HG03457 (cell line): ENCODE measurements around the gene WFDC10A.
"Not testable (repeated sequence)": the region's sequence is repeated elsewhere in the genome, so short reads cannot be mapped to it uniquely, and the experiment has no call there.

Source experiments
- ATAC-seq: cut with Tn5 transposase; IDR thresholded peaks from one replicate; pipeline ENCODE4 v1.9.1; 2021; ENCODE audit warnings: moderate number of reproducible peaks; ENCODE audit not compliant: unreplicated experiment

Gene WFDC10A

DNA sequence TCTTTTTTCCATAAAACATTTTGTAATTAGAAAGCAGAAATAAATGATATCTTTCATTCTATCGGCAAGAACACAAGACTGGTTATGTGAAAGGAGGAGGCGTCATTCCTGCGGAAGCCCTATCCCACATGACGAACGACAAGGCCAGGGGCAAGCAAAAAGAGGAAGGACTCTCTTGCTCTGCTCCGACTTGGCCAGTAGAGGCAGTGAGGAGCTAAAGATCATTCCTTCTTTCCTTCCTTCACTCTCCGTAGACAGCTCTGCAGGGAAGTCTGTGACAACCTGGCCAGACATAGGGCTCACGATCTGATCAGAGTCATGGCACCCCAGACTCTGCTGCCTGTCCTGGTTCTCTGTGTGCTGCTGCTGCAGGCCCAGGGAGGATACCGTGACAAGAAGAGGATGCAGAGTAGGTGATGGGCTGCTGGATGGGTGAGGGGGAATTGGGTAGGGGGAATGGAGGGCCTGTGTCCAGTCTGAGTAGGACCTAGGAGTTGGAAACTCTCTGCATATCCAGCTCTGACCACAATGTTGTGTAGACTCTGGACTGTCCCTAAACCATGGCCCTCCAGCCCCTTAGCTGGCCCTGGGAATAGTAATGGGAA is at the start of gene WFDC10A:
TSS of gene WFDC10A (plus strand) at position 244 of the 605 bp plus-strand sequence. CDS start at position 319, 75 bp downstream.
- ATAC-seq = no peak

DNA sequence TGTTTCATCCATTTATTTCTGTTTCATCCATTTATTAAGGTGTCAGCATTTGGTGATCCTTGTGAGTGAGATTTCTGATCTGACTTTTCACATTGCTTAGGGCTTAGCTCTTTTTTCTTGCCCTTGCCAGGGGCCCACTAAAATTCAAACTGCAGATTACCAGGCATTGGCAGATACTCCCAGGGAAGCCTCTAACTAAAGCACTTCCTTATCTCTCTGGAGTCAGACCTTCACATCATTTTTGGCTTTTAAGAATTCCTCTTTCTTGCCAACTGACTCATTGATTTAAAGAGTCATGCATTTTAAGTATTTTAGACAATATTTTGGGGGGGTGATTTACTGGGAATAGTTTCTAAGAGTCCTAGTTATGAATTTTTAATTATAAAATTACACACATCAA is 47.8 kb upstream of the WFDC10A start:
- no peak for ATAC-seq

DNA sequence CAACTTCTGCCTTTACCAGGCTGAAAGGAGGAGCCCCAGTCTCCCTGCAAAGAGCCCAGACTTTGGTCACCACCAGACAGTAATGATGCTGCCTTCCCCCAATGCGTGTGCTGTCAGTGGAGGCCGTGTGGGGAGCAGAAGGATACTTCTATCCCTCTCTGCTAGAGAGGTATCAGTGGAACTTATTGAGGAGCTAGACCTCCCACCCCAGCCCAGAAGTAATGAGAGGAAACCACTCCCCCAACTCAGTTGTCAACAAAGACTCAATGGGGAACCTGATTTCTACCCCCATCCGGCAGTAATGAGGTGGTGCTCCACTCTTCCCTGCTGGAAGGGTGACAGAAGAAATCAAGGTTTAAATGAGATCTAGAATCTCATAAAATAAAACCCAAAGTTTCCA is 46.0 kb upstream of the WFDC10A start:
- no peak for ATAC-seq

DNA sequence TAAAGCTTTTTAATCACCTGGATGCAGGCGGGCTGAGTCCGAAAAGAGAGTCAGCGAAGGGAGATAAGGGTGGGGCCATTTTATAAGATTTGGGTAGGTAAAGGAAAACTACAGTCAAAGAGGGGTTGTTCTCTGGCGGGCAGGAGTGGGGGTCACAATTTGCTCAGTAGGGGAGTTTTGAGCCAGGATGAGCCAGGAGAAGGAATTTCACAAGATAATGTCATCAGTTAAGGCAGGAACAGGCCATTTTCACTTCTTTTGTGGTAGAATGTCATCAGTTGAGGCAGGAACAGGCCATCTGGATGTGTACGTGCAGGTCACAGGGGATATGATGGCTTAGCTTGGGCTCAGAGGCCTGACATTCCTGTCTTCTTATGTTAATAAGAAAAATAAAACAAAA is 45.2 kb upstream of the WFDC10A start:
- not testable (repeated sequence) for ATAC-seq

DNA sequence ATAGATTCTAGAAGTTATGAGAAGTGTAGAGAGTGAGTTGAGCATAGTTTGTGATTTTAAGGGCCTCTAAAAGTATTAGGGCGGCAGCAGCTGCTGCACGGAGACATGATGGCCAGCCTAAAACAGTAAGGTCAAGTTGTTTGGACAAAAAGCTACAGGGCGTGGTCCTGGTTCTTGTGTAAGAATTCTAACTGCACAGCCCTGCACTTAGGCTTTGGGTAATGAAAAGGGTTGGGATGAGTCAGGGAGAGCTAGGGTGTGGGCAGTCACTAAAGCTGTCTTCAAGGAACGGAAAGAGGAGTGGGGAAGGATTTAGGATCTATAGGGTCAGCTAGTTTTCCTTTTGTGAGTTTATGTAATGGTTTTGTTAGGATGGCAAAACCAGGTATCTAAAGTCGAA is 43.6 kb upstream of the WFDC10A start:
- not testable (repeated sequence) for ATAC-seq

DNA sequence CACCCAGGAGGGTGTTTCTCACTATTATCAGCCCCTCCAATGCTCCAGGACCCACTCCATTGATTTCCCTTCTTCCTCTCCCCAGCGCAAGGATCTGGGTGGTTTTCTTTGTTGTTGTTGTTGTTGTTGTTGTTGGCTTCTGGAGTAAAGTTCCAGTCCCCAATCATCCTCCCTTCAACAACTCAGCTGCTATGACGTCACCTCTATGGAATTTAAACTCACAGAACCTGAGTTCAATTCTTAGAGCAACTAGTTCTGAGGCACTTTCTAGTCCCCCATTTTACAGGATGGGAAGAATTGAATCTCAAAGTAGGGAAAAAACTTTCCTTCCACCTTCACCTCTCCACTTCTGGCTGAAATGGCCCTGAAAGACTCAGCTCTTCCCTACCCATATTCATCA is 40.7 kb upstream of the WFDC10A start:
- ATAC-seq = no peak

DNA sequence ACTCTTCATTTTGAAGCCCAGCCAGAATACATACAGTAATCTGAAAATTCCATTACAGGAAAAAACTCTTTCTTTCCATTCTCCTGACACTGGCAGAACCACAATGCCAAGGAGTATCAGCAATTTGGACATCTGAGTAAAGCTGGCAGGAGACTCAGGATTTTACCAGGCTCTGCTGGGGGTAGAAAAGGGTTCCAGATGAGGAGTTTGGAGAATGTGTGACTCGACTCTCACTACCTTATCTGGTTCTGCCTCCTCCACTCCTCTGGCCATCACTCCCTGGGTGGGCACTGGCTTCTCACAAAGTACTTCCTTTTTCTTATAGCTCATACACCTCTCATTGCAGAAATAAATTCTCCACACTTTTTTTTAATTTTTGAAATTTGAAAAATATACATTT is 39.8 kb upstream of the WFDC10A start:
- ATAC-seq = no peak

DNA sequence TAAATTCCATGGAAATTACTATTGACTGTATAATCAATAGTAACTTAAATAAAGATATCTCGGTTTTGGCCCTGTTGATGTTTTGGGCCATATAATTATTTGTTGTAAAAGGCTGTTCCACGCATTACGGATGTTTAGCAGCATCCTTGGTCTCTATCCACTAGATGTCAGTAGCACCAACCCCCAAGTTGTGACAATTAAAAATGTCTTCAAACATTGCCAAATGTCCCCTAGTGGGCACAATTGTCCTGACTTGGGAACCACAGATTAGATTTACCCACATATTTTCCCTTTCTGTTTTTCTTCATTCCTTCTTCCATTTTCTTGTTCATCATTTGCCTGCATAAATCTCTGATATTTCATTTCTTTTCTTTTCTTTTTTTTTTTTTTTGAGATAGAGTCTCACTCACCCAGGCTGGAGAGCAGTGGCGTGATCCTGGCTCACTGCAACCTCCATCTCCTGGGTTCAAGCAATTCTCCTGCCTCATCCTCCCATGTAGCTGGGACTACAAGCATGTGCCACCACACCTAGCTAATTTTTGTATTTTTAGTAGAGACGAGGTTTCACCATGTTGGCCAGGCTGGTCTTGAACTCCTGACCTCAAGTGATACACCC is 36.9 kb upstream of the WFDC10A start:
- ATAC-seq = no peak

DNA sequence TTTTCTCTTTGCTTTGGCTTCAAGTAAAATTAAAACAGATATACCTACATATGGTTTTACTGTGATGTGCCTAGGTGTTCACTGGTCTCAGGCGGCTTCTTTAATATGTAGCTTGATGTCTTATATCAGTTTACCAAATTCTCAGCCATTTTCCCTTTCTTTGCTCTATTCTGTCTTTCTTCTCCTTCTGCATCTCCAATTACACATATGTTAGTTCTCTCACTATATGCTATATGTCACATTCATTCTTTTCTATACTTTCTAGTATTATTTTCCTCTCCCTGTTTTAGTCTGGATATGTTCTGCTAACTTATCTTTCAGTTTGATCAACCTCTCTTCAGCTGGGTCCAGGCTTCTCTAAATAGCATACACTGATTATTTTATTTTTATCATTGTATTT is 36.0 kb upstream of the WFDC10A start:
- ATAC-seq = no peak

DNA sequence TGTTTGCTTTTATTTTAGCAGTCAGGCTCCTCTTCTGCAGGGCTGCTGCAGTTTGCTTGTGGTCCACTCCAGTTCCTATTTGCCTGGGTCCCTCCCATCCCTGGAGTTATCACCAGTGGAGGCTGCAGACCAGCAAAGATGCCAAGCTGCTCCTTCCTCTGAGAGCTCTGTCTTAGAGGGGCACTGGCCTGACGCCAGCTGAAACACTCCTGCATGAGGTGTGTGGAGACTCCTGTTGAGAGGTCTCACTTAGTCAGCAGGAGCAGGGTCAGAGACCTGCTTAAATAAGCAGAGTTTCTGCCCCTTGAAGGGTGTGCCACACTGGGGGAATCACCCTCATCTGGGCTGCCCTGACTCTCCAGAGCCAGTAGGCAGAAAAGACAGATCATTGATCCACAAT is 34.3 kb upstream of the WFDC10A start:
- ATAC-seq = no peak

DNA sequence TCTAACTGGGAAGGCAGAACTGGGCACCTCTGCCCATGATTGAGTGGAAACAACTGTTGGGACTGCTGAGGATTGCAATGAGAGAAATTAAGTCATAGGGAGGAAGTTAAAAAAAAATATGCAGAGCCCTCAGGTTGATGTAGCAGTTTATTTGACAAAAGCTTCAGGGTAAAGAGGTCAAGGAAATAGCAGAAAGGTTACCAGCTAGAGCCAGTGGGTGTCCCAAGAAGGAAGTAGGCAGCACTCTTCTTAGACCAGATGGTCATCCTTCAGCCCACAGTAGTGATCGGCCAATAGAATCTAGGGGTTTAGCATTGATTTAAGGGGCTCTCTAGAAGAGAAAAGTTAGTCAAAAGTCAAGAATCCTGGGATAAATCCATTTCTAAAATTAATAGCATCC is 21.7 kb upstream of the WFDC10A start:
- ATAC-seq = no peak

DNA sequence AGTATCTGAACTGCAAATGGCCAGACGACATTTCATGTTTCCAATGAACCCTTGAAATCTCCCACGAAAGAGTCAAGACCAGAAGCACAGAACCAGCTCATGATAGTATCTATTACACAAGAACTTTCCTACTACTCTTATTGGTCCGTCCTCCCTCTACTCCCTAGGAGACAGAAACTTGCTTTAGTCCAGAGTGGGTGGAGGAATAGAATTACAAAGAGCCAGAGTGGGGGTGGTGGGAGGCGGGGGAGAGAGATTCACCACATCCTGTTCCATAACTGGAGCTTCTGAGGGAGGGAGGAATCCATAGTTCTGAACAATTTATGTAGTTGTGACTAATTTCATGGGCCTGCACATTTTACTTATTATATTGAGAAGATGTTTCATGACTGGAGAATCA is 18.5 kb upstream of the WFDC10A start:
- no peak for ATAC-seq

DNA sequence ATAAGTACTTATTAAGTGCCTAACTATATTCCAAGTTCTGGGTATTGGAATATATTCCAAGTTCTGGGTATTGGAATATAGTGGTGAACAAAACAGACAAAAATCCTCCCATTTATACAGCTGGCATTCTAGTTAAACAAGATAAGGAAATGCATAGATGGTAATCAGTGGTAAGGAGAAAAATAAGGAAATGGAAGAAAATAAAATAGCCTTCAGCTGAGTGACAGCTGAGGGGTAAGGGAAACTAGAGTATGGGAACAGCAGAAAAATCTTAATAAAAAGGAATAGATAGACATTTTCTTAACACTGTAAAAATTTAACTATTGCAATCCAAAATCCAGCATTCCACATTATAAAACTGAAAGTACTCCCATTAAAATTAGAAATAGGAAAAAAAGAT is 17.2 kb upstream of the WFDC10A start:
- no peak for ATAC-seq

DNA sequence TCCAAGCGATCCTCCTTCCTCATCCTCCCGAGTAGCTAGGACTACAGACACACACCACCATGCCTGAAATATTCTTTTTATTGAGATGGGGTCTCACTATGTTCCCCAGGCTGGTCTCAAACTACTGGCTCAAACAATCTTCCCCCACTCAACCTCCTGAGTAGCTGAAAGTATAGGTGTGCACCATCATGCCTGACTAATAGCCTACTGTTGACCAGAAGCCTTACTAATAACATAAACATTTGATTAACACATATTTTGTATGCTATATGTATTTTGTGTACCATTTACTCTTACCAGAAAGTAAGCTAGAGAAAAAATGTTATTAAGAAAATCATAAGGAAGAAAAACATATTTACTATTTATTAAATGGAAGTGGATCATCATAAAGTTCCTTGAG is 11.9 kb upstream of the WFDC10A start:
- no peak for ATAC-seq

DNA sequence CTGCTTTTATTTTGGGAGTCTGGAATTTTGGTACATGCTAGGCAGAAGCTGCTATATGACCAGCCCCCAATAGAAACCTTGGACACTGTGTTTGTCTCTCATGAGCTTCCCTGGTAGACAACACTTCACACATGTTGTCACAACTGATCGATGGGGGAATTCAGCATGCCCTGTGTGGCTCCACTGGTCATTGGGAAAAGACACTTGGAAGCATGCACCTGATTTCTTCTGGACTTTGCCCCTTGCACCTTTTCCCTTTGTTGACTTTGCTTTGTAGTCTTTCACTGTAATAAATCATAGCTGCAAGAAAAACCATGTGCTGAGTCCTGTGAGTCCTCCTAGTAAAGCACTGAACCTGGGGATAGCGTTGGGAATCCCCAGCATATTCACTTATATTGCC is 7.9 kb upstream of the WFDC10A start:
- ATAC-seq = no peak

DNA sequence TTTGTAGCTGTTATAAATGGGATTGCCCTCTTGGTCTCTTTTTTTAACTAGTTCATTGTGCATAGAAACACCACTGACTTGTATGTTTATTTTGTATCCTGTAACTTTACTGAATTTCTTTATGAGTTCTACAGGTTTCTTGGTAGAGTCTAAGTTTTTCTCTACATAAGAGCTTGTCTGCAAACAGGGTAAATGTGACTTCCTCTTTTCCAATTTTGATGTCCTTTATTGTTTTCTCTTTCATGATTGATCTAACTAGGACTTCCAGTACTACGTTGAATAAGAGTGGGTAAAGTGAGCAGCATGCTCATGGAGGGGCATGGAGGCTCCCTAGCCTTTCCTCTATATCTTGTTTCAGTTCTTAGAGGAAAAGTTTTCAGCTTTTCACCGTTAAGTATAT is 3.0 kb upstream of the WFDC10A start:
- no peak for ATAC-seq

DNA sequence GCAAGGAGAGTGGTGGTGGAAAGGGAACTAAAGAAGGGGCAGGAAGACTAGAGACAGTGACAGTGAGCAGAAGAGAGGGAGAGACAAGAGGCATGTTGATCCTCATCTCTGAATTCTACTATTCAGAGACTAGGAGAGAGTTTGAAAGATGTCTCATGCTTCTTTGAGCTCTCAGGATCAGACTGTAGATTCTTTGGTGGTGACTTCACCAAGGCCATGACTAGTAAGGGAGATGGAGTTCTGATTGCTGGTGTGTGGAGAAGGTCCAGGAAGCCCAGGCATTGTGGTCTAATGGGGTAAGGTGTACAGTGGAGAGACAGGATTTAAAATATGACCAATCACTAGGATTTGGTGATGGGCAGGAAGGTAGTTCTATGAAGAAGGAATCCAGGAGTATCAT is 832 bp downstream of the WFDC10A start:
- ATAC-seq = no peak

DNA sequence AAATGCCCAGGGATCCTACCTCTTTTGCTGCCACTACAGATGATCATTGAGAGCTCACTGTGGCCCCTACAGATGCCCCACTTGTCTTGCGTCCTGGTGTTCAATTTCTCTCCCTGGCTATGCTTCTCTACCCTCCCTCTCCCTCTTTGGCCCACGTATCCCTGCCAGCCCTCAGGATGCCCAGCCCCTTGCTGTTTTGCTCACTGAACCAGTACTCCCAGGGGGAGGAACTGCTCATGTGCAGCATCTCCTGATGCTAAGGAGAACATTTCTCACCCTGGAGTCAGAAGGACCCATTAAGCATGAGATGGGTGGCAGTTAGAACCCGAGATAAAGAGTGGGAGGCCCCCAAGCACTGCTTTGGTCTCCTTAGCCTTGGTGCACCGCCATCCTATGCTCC is 1.6 kb downstream of the WFDC10A start, which contains the start of gene WFDC9:
TSS of gene WFDC9 (minus strand) at position 101 of the 400 bp plus-strand sequence. CDS start 21,103 bp downstream, outside the sequence.
- no peak for ATAC-seq

DNA sequence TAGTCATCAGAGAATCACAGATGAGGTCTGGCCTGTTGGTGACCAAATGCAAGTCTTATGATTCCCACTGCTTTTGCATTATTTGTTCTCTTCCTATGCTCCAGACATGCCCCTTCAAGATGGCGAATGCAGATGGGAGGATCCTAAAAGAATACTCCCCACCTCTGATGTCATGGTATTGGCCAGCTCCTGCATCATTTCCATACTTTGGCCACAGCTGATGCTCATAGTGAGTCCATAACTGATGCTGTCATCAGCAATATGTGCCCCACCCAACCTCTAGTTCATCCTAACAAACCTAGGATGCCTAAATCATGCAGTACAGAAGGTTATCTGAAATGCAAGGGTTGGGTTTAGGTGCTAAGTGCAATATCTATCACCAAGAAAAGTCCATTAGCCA is 7.0 kb downstream of the WFDC10A start:
- no peak for ATAC-seq

DNA sequence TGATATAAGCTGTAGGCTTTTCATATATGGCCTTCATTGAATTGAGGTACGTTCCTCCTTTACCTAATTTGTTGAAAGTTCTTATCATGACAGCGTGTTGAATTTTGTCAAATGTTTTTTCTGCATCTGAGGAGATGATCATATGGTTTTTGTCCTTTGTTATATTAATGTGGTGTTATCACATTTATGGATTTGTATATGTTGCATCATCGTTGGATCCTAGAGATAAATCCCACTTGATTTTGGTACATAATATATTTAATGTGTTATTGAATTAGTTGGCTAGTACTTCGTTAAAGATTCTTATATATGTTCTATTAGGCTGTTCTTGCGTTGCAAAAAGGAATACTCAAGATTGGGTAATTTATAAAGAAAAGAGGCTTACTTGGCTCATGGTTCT is 10.1 kb downstream of the WFDC10A start:
- ATAC-seq = no peak

DNA sequence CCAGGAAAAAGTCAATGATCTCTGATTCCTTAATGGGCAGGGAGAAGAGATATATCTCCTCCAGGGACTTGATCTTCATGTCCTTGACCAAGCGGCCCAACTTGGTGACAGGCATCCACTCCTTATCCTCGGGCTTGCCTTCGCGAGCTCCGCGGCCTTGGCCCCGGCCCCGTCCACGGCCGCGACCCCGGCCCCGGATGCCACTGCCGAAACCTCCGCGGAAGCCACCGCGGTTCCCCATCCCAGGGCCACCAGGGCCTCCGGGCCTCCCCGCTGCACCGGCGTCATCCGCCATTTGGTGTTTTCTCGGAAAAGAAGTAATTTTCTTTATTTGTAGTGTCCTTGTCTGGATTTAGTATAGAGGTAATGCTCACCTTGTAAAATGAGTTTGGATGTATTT is 11.5 kb downstream of the WFDC10A start:
- ATAC-seq = not testable (repeated sequence)

DNA sequence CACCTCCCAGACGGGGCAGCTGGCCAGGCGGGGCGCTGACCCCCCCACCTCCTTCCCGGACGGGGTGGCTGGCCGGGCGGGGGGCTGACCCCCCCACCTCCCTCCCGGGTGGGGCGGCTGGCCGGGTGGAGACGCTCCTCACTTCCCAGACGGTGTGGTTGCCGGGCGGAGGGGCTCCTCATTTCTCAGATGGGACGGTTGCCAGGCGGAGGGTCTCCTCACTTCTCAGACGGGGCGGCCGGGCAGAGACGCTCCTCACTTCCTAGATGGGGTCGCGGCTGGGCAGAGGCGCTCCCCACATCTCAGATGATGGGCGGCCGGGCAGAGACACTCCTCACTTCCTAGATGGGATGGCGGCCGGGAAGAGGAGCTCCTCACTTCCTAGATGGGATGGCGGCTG is 16.3 kb downstream of the WFDC10A start:
- ATAC-seq = not testable (repeated sequence)

DNA sequence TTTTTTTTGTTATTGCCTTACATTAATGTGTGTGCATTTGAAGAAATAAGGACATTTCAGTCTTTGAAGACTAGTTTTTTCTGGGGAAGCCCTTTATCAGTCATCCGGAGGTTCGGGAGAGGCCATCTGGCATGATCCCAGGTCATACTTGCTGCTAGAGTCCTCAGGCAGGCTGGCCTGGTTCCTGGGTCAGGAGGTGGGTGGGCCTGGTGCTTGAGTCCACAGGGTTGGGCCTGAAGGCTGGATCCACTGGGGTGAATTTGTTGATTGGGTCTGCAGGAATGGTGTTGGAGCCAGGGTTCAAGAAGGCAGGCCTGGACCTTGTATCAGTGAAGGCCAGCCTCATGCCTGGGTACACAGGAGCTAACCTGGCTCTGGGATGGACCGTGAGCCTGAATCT is 17.3 kb downstream of the WFDC10A start:
- ATAC-seq = no peak
